Measurements from ENCODE around the gene FCHSD2.

FCHSD2 gene

GRCh38 chr11:72932132-72932570 is 210.0 kb downstream of the FCHSD2 start:
- no peak for DNase-seq (ENCODE audit: low read depth, low spot score)
- Histone ChIP-seq H3K27ac (ENCODE audit: low read length) (no peak overlapping the region), H3K4me3 (ENCODE audit: low read length) (no peak overlapping the region), H3K4me1 (ENCODE audit: control insufficient read depth, insufficient read depth, low read length) (no peaks in the 10 kb centered on the region; the same call in 1 of the 2 replicates), H3K27me3 (ENCODE audit: control insufficient read depth, insufficient read depth, low read length) (no peaks in the 10 kb centered on the region), H3K36me3 (ENCODE audit: control insufficient read depth, insufficient read depth, low read length) (no peaks in the 10 kb centered on the region), H3K9me3 (ENCODE audit: control insufficient read depth, insufficient read depth, low read length) (no peaks in the 10 kb centered on the region)
- 100% methylated on average over 1 of the region's 1 CpG for WGBS (ENCODE audit: insufficient coverage, insufficient read length)

- H3K9me3 ChIP-seq (ENCODE audit: control insufficient read depth, insufficient read depth, low read length): no peaks in the 10 kb centered on the region
- no CpG with 5 or more reads among the region's 2 CpGs for WGBS (ENCODE audit: insufficient coverage, insufficient read length)
- H3K27me3 ChIP-seq (ENCODE audit: control insufficient read depth, insufficient read depth, low read length): no peaks in the 10 kb centered on the region
- no peaks in the 10 kb centered on the region; the same call in 1 of the 2 replicates for H3K4me1 ChIP-seq (ENCODE audit: control insufficient read depth, insufficient read depth, low read length)
- DNase-seq (ENCODE audit: low read depth, low spot score): no peak
- no peaks in the 10 kb centered on the region for H3K36me3 ChIP-seq (ENCODE audit: control insufficient read depth, insufficient read depth, low read length)
- no peak overlapping the region for H3K27ac ChIP-seq (ENCODE audit: low read length)
- no peak overlapping the region for H3K4me3 ChIP-seq (ENCODE audit: low read length)
Observed at GRCh38 chr11:72930008-72930407, 212.1 kb downstream of the FCHSD2 start.

GRCh38 chr11:72929256-72929655 is 212.9 kb downstream of the FCHSD2 start:
- Histone ChIP-seq H3K36me3 (ENCODE audit: control insufficient read depth, insufficient read depth, low read length) (no peaks in the 10 kb centered on the region), H3K4me3 (ENCODE audit: low read length) (no peak overlapping the region), H3K4me1 (ENCODE audit: control insufficient read depth, insufficient read depth, low read length) (no peaks in the 10 kb centered on the region; the same call in 1 of the 2 replicates), H3K27me3 (ENCODE audit: control insufficient read depth, insufficient read depth, low read length) (no peaks in the 10 kb centered on the region), H3K27ac (ENCODE audit: low read length) (no peak overlapping the region), H3K9me3 (ENCODE audit: control insufficient read depth, insufficient read depth, low read length) (no peaks in the 10 kb centered on the region)
- no CpG with 5 or more reads among the region's 1 CpG for WGBS (ENCODE audit: insufficient coverage, insufficient read length)
- no peak for DNase-seq (ENCODE audit: low read depth, low spot score)

DNA sequence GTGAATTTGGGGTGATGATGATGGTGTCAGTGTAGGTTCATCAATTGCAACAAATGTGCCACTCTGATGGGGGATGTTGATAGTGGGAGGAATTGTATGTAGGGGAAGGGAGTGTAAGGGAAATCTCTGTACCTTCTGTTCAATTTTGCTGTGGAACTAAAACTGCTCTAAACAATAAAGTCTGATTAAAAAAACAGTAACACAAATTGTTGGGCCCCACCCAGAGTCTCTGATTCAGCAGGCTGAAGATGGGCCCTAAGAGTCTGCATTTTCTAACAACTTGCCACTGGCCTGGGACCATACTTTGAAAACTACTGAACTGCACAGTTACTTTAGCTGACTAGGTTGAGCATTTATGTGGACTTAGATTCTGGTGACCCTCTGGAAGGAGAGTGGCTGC is 214.7 kb downstream of the FCHSD2 start:
- H3K36me3 ChIP-seq (ENCODE audit: control insufficient read depth, insufficient read depth, low read length): no peaks in the 10 kb centered on the region
- no peak overlapping the region for H3K27ac ChIP-seq (ENCODE audit: low read length)
- H3K4me3 ChIP-seq (ENCODE audit: low read length): no peak overlapping the region
- no peaks in the 10 kb centered on the region; the same call in 1 of the 2 replicates for H3K4me1 ChIP-seq (ENCODE audit: control insufficient read depth, insufficient read depth, low read length)
- no peaks in the 10 kb centered on the region for H3K27me3 ChIP-seq (ENCODE audit: control insufficient read depth, insufficient read depth, low read length)
- no peak for DNase-seq (ENCODE audit: low read depth, low spot score)
- no peaks in the 10 kb centered on the region for H3K9me3 ChIP-seq (ENCODE audit: control insufficient read depth, insufficient read depth, low read length)

- WGBS (ENCODE audit: insufficient coverage, insufficient read length): no CpG with 5 or more reads among the region's 1 CpG
- H3K36me3 ChIP-seq (ENCODE audit: control insufficient read depth, insufficient read depth, low read length): no peaks in the 10 kb centered on the region
- H3K4me1 ChIP-seq (ENCODE audit: control insufficient read depth, insufficient read depth, low read length): no peaks in the 10 kb centered on the region; the same call in 1 of the 2 replicates
- no peak overlapping the region for H3K4me3 ChIP-seq (ENCODE audit: low read length)
- no peaks in the 10 kb centered on the region for H3K27me3 ChIP-seq (ENCODE audit: control insufficient read depth, insufficient read depth, low read length)
- no peak for DNase-seq (ENCODE audit: low read depth, low spot score)
- no peak overlapping the region for H3K27ac ChIP-seq (ENCODE audit: low read length)
- no peaks in the 10 kb centered on the region for H3K9me3 ChIP-seq (ENCODE audit: control insufficient read depth, insufficient read depth, low read length)
Observed at GRCh38 chr11:72926076-72926475, 216.0 kb downstream of the FCHSD2 start.

- DNase-seq (ENCODE audit: low read depth, low spot score): no peak
- Histone ChIP-seq H3K27me3 (ENCODE audit: control insufficient read depth, insufficient read depth, low read length) (no peaks in the 10 kb centered on the region), H3K4me1 (ENCODE audit: control insufficient read depth, insufficient read depth, low read length) (no peaks in the 10 kb centered on the region; the same call in 1 of the 2 replicates), H3K4me3 (ENCODE audit: low read length) (no peak overlapping the region), H3K36me3 (ENCODE audit: control insufficient read depth, insufficient read depth, low read length) (no peaks in the 10 kb centered on the region), H3K27ac (ENCODE audit: low read length) (no peak overlapping the region), H3K9me3 (ENCODE audit: control insufficient read depth, insufficient read depth, low read length) (no peaks in the 10 kb centered on the region)
- no CpG with 5 or more reads among the region's 9 CpGs for WGBS (ENCODE audit: insufficient coverage, insufficient read length)
Observed at GRCh38 chr11:72925656-72926055, 216.5 kb downstream of the FCHSD2 start.

- no peak for DNase-seq (ENCODE audit: low read depth, low spot score)
- no peaks in the 10 kb centered on the region for H3K9me3 ChIP-seq (ENCODE audit: control insufficient read depth, insufficient read depth, low read length)
- H3K27me3 ChIP-seq (ENCODE audit: control insufficient read depth, insufficient read depth, low read length): no peaks in the 10 kb centered on the region
- WGBS (ENCODE audit: insufficient coverage, insufficient read length): no CpG with 5 or more reads among the region's 1 CpG
- no peaks in the 10 kb centered on the region for H3K36me3 ChIP-seq (ENCODE audit: control insufficient read depth, insufficient read depth, low read length)
- H3K4me1 ChIP-seq (ENCODE audit: control insufficient read depth, insufficient read depth, low read length): no peaks in the 10 kb centered on the region; the same call in 1 of the 2 replicates
- H3K27ac ChIP-seq (ENCODE audit: low read length): no peak overlapping the region
- H3K4me3 ChIP-seq (ENCODE audit: low read length): no peak overlapping the region
Observed at GRCh38 chr11:72924568-72925190, 217.4 kb downstream of the FCHSD2 start.

- Histone ChIP-seq H3K36me3 (ENCODE audit: control insufficient read depth, insufficient read depth, low read length) (no peaks in the 10 kb centered on the region), H3K4me1 (ENCODE audit: control insufficient read depth, insufficient read depth, low read length) (no peaks in the 10 kb centered on the region; the same call in 1 of the 2 replicates), H3K27me3 (ENCODE audit: control insufficient read depth, insufficient read depth, low read length) (no peaks in the 10 kb centered on the region), H3K4me3 (ENCODE audit: low read length) (no peak overlapping the region), H3K9me3 (ENCODE audit: control insufficient read depth, insufficient read depth, low read length) (no peaks in the 10 kb centered on the region), H3K27ac (ENCODE audit: low read length) (no peak overlapping the region)
- no peak for DNase-seq (ENCODE audit: low read depth, low spot score)
- WGBS (ENCODE audit: insufficient coverage, insufficient read length): no CpG with 5 or more reads among the region's 5 CpGs
Observed at GRCh38 chr11:72921028-72921716, 220.9 kb downstream of the FCHSD2 start.

DNA sequence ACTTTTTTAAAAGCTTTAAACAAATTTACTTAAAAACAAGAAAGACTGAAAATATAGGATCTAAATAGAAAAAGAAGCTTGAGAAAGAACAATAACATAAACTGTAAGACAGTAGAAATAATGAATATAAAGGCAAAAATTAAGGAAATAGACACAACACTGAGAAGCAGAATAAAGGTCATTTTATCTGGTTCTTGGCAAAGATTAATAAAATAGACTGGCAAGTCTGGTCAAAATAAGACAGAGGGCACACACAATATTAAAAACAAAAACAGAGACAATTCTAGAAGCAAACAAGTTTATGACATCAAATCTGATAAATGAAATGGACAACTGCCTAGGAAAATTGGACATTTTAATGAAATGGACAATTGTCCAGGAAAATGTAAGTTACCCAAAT is 222.1 kb downstream of the FCHSD2 start:
- H3K27me3 ChIP-seq (ENCODE audit: control insufficient read depth, insufficient read depth, low read length): no peaks in the 10 kb centered on the region
- H3K27ac ChIP-seq (ENCODE audit: low read length): no peak overlapping the region
- no peak overlapping the region for H3K4me3 ChIP-seq (ENCODE audit: low read length)
- no peaks in the 10 kb centered on the region for H3K36me3 ChIP-seq (ENCODE audit: control insufficient read depth, insufficient read depth, low read length)
- DNase-seq (ENCODE audit: low read depth, low spot score): no peak
- no peaks in the 10 kb centered on the region; the same call in 1 of the 2 replicates for H3K4me1 ChIP-seq (ENCODE audit: control insufficient read depth, insufficient read depth, low read length)
- H3K9me3 ChIP-seq (ENCODE audit: control insufficient read depth, insufficient read depth, low read length): no peaks in the 10 kb centered on the region

- Histone ChIP-seq H3K9me3 (ENCODE audit: control insufficient read depth, insufficient read depth, low read length) (no peaks in the 10 kb centered on the region), H3K27ac (ENCODE audit: low read length) (no peak overlapping the region), H3K4me1 (ENCODE audit: control insufficient read depth, insufficient read depth, low read length) (no peaks in the 10 kb centered on the region; the same call in 1 of the 2 replicates), H3K27me3 (ENCODE audit: control insufficient read depth, insufficient read depth, low read length) (no peaks in the 10 kb centered on the region), H3K4me3 (ENCODE audit: low read length) (no peak overlapping the region), H3K36me3 (ENCODE audit: control insufficient read depth, insufficient read depth, low read length) (no peaks in the 10 kb centered on the region)
- DNase-seq (ENCODE audit: low read depth, low spot score): no peak
Observed at GRCh38 chr11:72918851-72919250, 223.3 kb downstream of the FCHSD2 start.

DNA sequence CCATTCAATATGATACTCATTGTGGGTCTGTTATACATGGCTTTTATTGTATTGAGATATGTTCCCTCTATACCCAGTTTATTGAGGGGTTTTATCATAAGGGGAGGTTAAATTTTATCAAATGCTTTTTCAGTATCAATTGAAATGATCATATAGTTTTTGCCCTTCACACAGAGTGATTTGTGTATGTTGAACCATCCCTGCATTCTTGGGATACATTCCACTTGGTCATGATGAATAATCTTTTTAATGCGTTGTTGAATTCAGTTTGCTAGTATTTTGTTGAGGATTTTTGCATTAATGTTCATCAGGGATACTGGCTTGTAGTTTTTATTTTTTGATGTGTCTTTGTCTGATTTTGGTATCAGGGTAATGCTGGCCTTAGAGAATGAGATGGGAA is 229.9 kb downstream of the FCHSD2 start:
- no peaks in the 10 kb centered on the region for H3K36me3 ChIP-seq (ENCODE audit: control insufficient read depth, insufficient read depth, low read length)
- H3K4me3 ChIP-seq (ENCODE audit: low read length): no peak overlapping the region
- H3K4me1 ChIP-seq (ENCODE audit: control insufficient read depth, insufficient read depth, low read length): no peaks in the 10 kb centered on the region
- H3K27ac ChIP-seq (ENCODE audit: low read length): no peak overlapping the region
- no peak for DNase-seq (ENCODE audit: low read depth, low spot score)
- no peaks in the 10 kb centered on the region for H3K9me3 ChIP-seq (ENCODE audit: control insufficient read depth, insufficient read depth, low read length)
- WGBS (ENCODE audit: insufficient coverage, insufficient read length): no CpG with 5 or more reads among the region's 1 CpG
- no peaks in the 10 kb centered on the region for H3K27me3 ChIP-seq (ENCODE audit: control insufficient read depth, insufficient read depth, low read length)
